ENCODE results near the gene PLXNA1.

Gene PLXNA1

DNA sequence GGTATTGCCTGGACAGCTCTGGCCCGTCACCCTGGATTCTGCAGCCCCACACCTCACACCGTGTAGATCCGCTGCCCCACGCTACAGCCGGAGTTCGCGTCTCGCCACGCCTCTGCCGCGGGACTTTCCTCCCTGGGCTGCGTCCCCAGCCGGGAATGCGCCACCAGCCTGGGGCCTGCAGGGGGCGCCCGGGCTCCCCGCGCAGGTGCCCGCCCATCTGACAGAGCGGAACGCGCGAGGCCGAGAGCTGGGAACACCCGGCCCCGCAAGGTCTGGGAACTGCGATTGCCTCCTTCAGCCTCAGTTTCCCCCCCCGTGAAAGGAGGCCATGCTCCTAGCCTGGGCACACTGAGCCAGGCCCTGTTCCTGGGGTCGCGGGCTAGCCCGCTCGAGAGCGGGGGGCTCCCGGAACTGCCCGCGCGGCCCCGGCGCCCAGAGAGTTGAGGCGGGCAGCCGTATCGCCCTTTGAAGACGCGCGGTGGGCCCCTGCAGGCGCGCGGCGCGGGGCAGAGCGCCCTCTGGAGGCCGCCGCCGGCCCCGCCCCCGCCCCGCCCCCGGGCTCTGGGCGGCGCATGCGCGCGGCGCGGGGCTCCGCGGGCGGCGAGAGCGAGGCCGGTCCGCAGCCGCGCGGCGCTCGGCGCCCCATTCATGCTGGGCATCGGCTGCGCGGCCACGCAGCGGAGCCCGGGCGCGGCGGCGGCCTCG lies at the start of gene PLXNA1:
PLXNA1 (plus strand) TSS at position 645 of the 705 bp plus-strand sequence. CDS start 5,479 bp downstream, outside the sequence.
- peak; percentile 35 for DNase-seq

- no peak for DNase-seq
These were observed 48.8 kb upstream of the PLXNA1 start for GRCh38 chr3:126934031-126934531.

- DNase-seq, result no peak
These were observed 47.9 kb upstream of the PLXNA1 start for GRCh38 chr3:126934991-126935390.

- DNase-seq, result no peak
These were observed 47.0 kb upstream of the PLXNA1 start for GRCh38 chr3:126935756-126936509.

- peak; percentile 48 for DNase-seq
These were observed 46.0 kb upstream of the PLXNA1 start for GRCh38 chr3:126936853-126937425.

- DNase-seq, result no peak
These were observed 45.4 kb upstream of the PLXNA1 start for GRCh38 chr3:126937533-126937932.

GRCh38 chr3:126937973-126938372 lies 44.9 kb upstream of the PLXNA1 start:
- DNase-seq, result peak; percentile 11

GRCh38 chr3:126938520-126939337 lies 44.2 kb upstream of the PLXNA1 start:
- DNase-seq, result no peak

DNA sequence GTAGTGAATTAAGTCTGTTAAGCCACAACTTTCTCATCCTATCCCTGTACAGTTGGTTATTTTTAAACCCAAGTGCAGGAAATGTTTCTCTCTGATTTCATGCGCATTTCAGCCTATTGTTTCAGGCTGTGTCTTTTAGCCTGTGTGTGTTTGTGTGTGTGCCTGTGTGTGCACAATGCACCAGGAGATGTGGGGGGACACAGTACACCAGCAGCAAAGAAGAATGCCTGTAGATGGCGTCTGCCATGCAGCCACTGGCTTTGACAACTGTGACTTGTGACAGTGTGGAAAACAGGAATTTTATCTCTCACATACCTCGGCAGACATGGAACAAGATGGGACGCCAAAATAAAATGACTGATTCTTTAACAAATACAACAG lies 43.6 kb upstream of the PLXNA1 start:
- DNase-seq, result no peak

DNA sequence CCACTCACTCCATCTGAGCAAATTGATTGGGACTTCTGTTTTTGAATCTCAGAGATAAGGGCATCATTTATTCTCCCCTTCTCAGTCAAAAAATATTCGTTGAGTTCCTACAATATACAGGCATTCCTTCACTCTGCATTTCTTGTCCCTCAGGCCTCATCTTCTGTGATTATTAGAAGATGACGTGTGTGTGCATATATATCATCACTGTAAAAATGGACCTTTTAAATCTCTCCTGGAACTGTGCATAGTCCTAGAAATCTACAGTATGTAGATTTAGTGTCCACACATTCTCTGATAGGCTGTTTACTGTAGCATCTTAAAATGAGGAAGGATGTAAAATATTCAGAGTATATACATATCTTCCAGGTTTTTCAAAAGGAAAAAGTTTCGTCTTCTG lies 43.2 kb upstream of the PLXNA1 start:
- no peak for DNase-seq

DNA sequence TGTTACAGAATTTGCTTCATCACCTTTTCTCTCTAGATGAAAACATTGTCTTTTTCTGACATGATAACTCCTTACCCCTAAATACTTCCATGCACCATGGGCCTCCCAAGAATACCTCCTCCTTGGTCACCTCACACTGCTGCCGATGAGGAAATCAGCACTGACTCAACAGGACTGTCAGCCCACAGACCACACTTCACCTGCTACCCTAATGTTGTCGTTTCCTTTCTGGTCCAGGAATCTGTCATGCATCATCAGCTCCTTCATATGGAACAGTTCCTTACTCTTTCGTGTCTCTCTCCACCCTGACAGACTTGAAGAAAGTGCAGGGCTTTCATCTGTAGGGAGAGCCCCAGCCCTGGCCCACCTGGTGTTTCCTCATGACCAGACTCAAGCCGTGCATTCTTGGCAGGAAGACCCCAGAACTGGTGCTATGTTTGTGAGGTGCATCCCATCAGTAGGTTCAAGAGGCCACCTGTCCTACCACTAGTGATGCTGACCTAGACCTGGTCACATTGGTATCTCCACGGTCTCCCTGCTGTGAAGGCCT lies 41.1 kb upstream of the PLXNA1 start:
- no peak for DNase-seq

- DNase-seq, result no peak
These were observed 38.6 kb upstream of the PLXNA1 start for GRCh38 chr3:126944089-126944965.

- DNase-seq, result no peak
These were observed 37.7 kb upstream of the PLXNA1 start for GRCh38 chr3:126945171-126945721.

GRCh38 chr3:126945891-126946290 lies 37.0 kb upstream of the PLXNA1 start:
- DNase-seq, result no peak

GRCh38 chr3:126946405-126946804 lies 36.5 kb upstream of the PLXNA1 start:
- no peak for DNase-seq

DNA sequence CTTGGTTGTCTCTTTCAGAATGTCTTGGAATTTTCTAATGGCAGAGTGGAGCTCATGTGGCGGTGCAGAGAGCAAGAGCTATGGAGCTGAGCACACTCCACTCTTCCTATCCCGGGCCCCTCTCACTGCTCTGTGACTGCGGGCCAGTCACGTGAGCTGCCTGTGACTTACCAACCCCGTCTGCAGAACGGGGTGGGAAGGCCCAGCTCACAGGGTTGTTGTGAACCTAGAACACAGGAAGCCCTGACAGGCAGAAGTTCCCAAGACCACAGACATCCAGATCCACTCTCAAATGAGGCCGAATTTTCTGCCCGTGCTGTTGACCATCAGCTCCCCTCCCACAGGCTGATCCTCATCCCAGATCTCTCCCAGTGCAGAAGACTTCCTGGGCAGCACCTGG lies 35.5 kb upstream of the PLXNA1 start:
- DNase-seq, result no peak

- no peak for DNase-seq
These were observed 33.9 kb upstream of the PLXNA1 start for GRCh38 chr3:126948980-126949535.

GRCh38 chr3:126951561-126951960 lies 31.4 kb upstream of the PLXNA1 start:
- DNase-seq, result no peak

DNA sequence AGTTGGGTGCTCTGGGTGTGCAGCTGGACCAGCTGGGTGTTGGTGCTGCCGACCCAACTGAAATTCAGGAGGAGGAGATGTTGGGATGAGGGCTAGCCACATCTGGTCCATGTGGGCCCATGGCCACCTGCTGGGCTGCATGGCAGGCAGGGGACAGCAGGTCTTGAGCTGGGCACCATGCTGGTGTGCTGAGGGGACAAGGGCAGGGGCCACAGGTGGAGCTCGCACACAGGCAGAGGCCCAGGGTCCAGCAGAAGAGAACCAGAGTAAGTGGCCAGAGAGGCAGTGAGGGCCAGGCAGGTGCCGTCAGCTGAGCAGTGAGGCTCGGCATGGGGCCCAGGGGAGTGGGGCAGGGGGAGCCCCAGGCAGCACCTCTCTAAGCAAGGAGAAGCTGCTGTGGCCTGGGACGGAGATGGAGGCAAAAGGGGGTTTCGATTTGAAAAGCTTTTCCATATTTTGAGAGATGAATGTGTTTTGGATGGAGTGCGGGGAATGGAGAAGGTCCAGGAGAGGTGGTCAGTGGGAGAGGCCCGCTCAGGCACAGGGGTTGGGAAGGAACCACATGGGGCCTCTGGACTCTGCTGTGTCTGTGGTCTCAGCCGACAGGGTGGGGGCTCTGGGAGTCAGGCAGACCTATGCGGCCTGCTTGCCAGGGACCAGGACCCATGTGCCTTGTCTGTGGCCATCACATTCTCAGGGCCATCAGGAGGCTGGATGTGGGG lies 30.5 kb upstream of the PLXNA1 start:
- DNase-seq, result no peak

DNA sequence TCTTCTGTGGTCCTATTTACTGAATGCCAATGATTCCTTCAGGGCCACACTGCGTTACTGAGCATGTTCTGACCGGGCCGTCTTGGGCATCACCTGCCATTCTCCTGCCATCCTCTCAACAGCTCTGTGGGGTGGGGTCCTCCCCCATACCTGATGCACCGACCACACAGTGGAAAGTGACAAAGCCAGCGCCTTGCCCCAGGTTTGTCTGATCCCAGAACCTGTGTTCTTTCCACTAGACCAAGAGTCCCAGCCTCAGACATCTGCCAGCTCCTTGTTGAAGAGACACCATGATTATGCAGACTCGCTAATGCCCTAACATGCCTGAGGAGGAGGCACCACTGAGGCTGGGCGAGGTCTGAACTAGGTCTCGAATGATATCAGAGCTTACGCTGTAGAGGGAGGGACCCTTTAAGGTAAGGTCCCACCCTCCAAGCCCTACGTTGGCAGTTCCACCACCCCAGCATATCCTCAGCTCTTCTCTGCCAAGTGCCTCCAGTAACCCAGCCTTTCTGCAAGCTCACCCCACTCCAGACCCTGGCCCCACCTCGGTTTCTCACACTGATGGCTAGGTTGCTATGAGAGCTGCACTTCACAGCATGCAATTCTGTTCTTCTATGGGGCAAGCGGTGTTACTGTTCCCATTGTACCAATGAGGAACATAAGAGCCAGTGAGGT lies 29.8 kb upstream of the PLXNA1 start:
- peak; percentile 53 for DNase-seq
